ENCODE measurements around the gene ARHGAP30.
"Not testable (repeated sequence)": the region's sequence is repeated elsewhere in the genome, so short reads cannot be mapped to it uniquely, and the experiment has no call there.

The ARHGAP30 gene

GRCh38 chr1:161072751-161073449 is 3.2 kb upstream of the ARHGAP30 start:
- FAIRE-seq (no peak), DNase-seq (ENCODE audit: low spot score) (no peak)

GRCh38 chr1:161071886-161072371 is 2.2 kb upstream of the ARHGAP30 start:
- FAIRE-seq (no peak), DNase-seq (ENCODE audit: low spot score) (no peak)

- DNase-seq (ENCODE audit: low spot score) (no peak), FAIRE-seq (no peak)
Observed at GRCh38 chr1:161070761-161071160, 1.1 kb upstream of the ARHGAP30 start.

- DNase-seq (ENCODE audit: low spot score) (no peak), FAIRE-seq (no peak)
Observed at GRCh38 chr1:161069241-161069640, 450 bp downstream of the ARHGAP30 start.

- FAIRE-seq (no peak), DNase-seq (ENCODE audit: low spot score) (no peak)
Observed at GRCh38 chr1:161068306-161069234, 1.1 kb downstream of the ARHGAP30 start.

- no peak for DNase-seq (ENCODE audit: low spot score)
- FAIRE-seq: no peak
Observed at GRCh38 chr1:161066694-161067093, 3.0 kb downstream of the ARHGAP30 start.

GRCh38 chr1:161065681-161066080 is 4.0 kb downstream of the ARHGAP30 start:
- DNase-seq (ENCODE audit: low spot score); FAIRE-seq: not testable (repeated sequence)

- not testable (repeated sequence) for DNase-seq (ENCODE audit: low spot score); FAIRE-seq
Observed at GRCh38 chr1:161063936-161064335, 5.8 kb downstream of the ARHGAP30 start.

- FAIRE-seq (no peak), DNase-seq (ENCODE audit: low spot score) (no peak)
Observed at GRCh38 chr1:161061419-161061818, 8.3 kb downstream of the ARHGAP30 start.

GRCh38 chr1:161059293-161059692 is 10.4 kb downstream of the ARHGAP30 start:
- DNase-seq (ENCODE audit: low spot score) (no peak), FAIRE-seq (no peak)

- DNase-seq (ENCODE audit: low spot score) (no peak), FAIRE-seq (no peak)
Observed at GRCh38 chr1:161054805-161055204, 14.9 kb downstream of the ARHGAP30 start.

- no peak for FAIRE-seq
- DNase-seq (ENCODE audit: low spot score): no peak
Observed at GRCh38 chr1:161054232-161054631, 15.5 kb downstream of the ARHGAP30 start.

GRCh38 chr1:161052899-161053298 is 16.8 kb downstream of the ARHGAP30 start:
- FAIRE-seq (no peak), DNase-seq (ENCODE audit: low spot score) (no peak)

- FAIRE-seq (no peak), DNase-seq (ENCODE audit: low spot score) (no peak)
Observed at GRCh38 chr1:161051219-161051618, 18.5 kb downstream of the ARHGAP30 start.

- FAIRE-seq (no peak), DNase-seq (ENCODE audit: low spot score) (no peak)
Observed at GRCh38 chr1:161048949-161049722, 20.6 kb downstream of the ARHGAP30 start.

GRCh38 chr1:161047436-161048420 is 22.0 kb downstream of the ARHGAP30 start:
- no peak for DNase-seq (ENCODE audit: low spot score)
- no peak for FAIRE-seq

GRCh38 chr1:161046605-161047228 is 23.0 kb downstream of the ARHGAP30 start:
- FAIRE-seq (no peak), DNase-seq (ENCODE audit: low spot score) (no peak)

GRCh38 chr1:161045736-161046604 is 23.7 kb downstream of the ARHGAP30 start, which contains the start of gene USF1:
Gene USF1 (minus strand): TSS chr1:161045977. CDS start chr1:161043275, 2,702 bp downstream.
- peak; percentile 88 for DNase-seq (ENCODE audit: low spot score)
- peak; percentile 72 for FAIRE-seq
